Measurements from ENCODE around the gene ARSD.
"Not testable (repeated sequence)": the region's sequence is repeated elsewhere in the genome, so short reads cannot be mapped to it uniquely, and the experiment has no call there.

Gene ARSD

DNA sequence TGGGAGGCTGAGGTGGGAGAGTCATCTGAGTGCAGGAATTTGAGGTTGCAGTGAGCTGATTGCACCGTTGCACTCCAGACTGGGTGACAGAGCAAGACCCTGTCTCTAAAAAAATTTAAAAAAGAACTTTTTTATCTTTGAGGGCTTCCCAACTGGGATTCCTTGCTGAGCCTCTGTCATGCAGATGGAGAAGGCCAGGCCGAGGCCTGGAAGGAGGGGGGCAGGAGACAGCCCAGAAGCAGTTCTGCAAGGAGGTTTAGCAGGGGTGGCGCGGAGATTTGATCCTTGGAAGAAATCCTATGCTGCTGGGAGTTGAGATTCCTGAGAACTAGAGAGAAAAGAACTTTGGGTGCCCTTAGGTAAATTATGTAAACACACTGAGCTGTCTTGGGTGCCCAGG lies 2.5 kb upstream of the ARSD start:
- no peak for DNase-seq

- no peak for DNase-seq
These were observed 2.0 kb upstream of the ARSD start for GRCh38 chrX:2931155-2931554.

- peak; percentile 1 to 63 for DNase-seq
These were observed 952 bp downstream of the ARSD start for GRCh38 chrX:2928191-2928582.

DNA sequence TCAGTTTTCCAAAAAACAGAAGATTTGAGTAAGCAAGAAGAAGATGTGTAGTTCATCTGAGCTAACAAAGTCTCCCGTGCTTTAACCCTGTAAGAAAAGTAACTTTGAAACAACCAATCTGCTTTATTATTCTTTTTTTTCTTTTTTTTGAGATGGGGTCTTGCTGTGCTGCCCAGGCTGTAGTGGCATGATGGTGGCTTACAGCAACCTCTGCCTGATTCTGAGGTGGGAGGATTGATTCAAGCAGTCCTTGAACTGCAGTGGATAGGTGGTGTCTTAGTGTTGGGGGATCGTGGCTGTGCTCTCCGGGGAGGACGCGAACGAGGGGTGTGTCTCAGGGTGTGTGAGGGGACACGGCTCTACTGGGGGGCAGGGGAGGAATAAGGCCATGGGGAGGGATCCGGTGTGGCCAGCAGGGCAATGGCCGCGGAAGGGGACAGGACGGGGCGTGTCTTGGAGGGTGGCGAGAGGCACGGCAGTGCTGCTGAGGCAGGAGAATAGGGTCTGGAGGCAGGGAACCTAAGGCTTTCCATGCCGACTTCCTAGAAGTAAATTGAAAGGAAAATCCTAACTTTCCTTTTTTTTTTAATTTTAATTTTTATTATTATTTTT lies 2.4 kb downstream of the ARSD start:
- DNase-seq, result no peak

- DNase-seq, result not testable (repeated sequence)
These were observed 2.9 kb downstream of the ARSD start for GRCh38 chrX:2926255-2926654.

DNA sequence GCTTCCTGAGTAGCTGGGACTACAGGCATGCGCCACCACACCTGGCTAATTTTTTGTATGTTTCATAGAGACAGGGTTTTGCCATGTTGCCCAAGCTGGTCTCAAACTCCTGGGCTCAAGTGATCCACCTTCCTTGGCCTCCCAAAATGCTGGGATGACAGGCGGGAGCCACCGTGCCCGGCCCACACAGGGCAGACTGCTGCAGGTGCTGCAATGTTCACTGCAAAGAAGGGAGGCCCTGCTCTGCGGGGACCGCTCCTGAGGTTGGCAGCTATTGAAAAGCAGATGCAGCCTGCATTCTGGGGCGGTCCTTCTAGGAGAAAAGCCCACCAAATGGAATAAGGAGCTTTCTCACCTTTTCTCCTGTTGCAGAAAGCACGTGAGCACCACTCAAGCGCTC lies 5.0 kb downstream of the ARSD start:
- DNase-seq, result no peak

DNA sequence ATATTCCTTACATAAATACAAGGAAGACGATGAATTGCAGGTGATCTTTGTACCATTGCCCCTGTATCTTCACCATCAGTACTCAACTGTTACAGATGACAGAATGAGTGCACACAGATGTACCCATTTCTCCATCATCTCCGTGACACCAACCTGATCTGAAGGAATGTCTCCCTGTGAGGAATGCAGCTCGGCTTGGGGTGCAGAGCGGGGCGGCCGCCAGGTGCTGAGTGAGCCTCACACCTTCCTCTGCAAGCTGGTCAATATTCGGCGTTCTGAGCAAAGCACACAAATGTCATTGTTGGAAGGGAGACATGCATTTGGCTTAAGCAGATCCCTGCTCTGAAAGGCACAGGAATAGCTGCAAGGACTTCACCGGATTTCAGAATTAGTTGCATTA lies 7.4 kb downstream of the ARSD start:
- no peak for DNase-seq

GRCh38 chrX:2921193-2921592 lies 7.9 kb downstream of the ARSD start:
- no peak for DNase-seq

GRCh38 chrX:2917767-2918166 lies 11.4 kb downstream of the ARSD start:
- DNase-seq, result no peak

DNA sequence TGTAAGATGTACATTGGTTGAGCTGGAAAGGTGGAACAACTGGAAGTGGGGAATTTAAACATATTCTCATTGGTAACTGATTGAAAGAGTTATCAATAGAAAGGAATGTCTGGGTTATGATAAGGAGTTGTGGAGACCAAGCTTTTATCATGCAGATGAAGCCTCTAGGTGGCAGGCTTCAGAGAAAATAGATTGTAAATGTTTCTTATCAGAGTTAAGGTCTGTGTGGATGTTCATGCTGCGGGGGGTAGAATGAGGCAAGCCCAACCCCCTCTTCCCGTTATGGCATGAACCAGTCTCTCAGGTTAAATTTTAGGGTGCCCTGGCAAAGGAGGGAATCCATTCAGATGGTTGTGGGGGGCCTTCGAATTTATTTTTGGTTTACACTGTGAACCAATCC lies 16.0 kb downstream of the ARSD start:
- no peak for DNase-seq

GRCh38 chrX:2910109-2910508 lies 19.0 kb downstream of the ARSD start:
- no peak for DNase-seq

DNA sequence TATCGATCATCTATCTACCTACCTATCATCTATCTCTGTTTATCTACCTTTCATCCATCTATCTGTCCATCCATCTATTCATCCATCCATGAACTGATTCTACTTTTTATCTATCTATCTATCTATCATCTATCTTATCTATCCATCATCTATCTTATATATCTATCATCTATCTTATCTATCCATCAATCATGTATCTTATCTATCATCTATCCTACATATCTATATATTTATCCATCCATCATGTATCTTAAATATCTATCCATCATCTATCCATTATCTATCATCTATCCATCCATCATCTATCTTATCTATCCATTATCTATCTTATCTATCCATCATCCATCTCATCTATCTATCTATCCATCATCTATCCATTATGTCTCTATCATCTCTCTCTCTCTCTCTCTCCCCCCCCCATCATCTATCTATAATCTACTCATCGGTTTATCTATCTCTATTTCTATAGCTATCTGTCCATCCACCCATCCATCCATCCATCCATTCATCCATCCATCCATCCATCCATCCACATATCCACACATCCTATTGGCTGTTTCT lies 20.9 kb downstream of the ARSD start:
- DNase-seq, result no peak

GRCh38 chrX:2907295-2907694 lies 21.8 kb downstream of the ARSD start:
- no peak for DNase-seq

GRCh38 chrX:2903366-2903765 lies 25.8 kb downstream of the ARSD start:
- no peak for DNase-seq

DNA sequence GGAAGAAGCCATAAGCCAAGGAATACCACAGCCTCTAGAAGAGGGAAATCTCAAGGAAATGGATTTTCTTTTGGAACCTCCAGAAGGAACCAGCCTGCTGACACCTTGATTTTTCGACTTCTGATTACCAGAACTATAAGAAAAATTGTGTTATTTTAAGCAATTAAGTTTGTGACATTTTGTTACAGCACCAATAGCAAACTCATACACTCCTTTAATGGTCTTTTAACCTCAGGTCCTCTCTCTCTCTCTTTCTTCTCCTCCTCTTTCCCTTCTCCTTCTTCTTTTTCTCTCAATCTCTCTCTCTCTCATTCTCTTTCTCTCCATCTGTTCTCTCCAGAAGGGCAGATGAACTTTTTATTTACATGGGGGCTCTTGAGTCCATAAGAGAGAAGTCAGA lies 26.3 kb downstream of the ARSD start:
- no peak for DNase-seq

DNA sequence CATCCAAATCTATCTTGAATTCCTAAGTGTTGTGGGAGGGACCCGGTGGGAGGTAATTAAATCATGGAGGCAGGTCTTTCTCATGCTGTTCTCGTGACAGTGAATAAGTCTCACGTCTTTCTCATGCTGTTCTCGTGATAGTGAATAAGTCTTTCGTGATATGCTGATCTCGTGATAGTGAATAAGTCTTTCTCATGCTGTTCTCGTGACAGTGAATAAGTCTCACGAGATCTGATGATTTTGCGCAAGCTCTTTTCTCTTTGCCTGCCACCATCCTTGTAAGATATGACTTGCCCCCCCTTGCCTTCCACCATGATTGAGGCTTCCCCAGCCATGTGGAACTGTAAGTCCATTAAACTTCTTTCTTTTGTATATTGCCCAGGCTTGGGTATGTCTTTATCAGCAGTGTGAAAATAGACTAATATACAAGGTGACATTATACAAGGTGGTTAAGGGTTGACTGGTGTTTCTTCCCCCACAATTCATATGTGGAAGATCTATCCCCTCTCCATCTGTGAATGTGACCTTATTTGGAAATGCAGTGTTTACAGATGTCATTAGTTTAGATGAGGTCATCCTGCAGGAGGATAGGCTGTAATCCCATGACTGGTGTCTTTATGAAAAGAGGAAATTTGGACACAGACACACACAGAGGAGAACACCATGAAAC lies 27.6 kb downstream of the ARSD start:
- DNase-seq, result no peak

GRCh38 chrX:2898846-2899512 lies 30.2 kb downstream of the ARSD start:
- no peak for DNase-seq

DNA sequence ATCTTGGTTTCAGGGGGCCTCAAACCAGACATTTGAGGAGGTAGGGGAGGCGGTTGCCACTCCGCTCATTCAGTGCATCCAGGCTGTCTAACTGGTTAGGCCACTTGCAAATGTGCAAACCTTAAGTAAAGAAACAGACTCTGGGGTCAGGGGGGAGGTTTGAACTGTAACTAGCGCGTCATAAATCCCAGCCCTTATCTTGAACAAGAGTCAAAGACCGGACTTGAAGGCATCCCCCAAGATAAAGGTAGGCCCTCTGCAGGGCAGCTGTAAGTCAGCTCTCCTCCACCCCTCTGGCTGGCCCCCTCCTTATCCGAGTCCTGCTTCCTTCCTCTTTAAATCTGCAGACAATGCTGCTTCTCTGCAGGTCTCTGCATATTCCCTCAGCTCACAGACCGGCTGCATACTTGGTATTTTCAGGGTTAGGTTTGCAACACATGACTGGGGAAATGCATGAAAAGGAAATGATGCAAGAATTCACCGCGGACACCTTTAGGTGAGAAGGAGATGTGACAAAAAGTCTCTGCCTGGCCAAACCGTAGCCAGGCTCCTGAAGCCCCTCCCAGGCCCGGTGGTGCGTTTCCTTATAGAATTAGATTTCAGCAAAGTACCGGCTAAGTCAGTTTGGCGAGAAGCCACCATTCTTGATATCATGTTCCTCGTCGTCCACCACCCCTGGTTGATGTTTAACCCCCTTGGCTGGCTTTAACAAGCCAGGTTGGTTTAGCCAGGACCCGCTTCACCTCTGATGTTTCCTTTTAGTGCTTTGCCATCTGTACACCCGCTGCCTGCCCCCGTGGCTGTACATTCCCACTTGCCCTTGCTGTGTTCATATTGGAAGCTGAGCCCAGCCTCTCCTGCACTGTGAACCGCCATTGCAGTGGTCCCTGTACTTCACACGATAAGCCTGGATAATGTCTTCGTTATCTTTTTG lies 31.2 kb downstream of the ARSD start:
- not testable (repeated sequence) for DNase-seq

- no peak for DNase-seq
These were observed 31.8 kb downstream of the ARSD start for GRCh38 chrX:2897311-2897689.

DNA sequence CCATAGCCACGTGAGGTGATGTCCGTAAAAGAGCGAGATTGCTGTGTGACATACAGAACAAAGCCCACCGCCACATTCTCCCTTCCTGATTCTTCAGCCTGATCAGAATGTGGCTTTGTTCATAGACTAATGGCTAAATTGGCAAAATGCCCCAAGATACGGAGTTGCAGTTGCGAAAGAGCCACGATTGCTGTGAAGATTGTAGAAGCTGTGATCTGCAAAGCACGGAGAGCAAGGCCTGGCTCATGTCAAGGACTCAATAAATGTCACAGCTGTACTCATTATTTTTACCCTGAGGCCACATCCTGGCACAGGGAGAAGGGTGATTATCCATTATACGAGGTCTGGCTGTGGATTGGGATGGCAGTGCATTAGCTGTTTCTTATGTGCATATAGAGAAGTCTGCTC lies 34.2 kb downstream of the ARSD start:
- DNase-seq, result no peak

GRCh38 chrX:2892816-2893215 lies 36.3 kb downstream of the ARSD start:
- DNase-seq, result no peak

GRCh38 chrX:2890536-2891460 lies 38.3 kb downstream of the ARSD start:
- not testable (repeated sequence) for DNase-seq
